Ishikawa (cell line): ENCODE data around the gene FHL3.

Experiments used
- CREB1 ChIP-seq: IDR thresholded peaks from 2 replicates; pipeline ENCODE4 v1.6.1; 2012; ENCODE audit warnings: low read depth
- EP300 ChIP-seq: IDR thresholded peaks from 2 replicates; pipeline ENCODE4 v1.6.1; 2012; ENCODE audit warnings: borderline replicate concordance
- FOXM1 ChIP-seq: IDR thresholded peaks from 2 replicates; pipeline ENCODE4 v1.6.1; 2012; ENCODE audit warnings: low read depth, borderline replicate concordance
- MAX ChIP-seq: IDR thresholded peaks from 2 replicates; pipeline ENCODE4 v1.6.1; 2012
- NFIC ChIP-seq: IDR thresholded peaks from 2 replicates; pipeline ENCODE4 v1.6.1; 2012
- RAD21 ChIP-seq: IDR thresholded peaks from 2 replicates; pipeline ENCODE4 v1.6.1; 2012; ENCODE audit warnings: low read depth
- REST ChIP-seq: IDR thresholded peaks from 2 replicates; pipeline ENCODE4 v1.6.1; 2012; ENCODE audit warnings: low read depth, mild to moderate bottlenecking
- TAF1 ChIP-seq: IDR thresholded peaks from 2 replicates; pipeline ENCODE4 v1.6.1; 2012; ENCODE audit warnings: low read depth, mild to moderate bottlenecking
- TEAD4 ChIP-seq: IDR thresholded peaks from 2 replicates; pipeline ENCODE4 v1.6.1; 2012
- ZBTB7A ChIP-seq: IDR thresholded peaks from 2 replicates; pipeline ENCODE4 v1.6.1; 2012; ENCODE audit warnings: low read depth

- TF ChIP-seq TAF1 (no peak), ZBTB7A (no peak), RAD21 (no peak), REST (no peak), NFIC (no peak), CREB1 (no peak), MAX (no peak), FOXM1 (no peak), EP300 (no peak), TEAD4 (no peak)
Measured at GRCh38 chr1:37997256-37998088, 7.8 kb downstream of the FHL3 start.
